GM18517 (cell line): Measurements from ENCODE around the gene P2RX1.
A peak's percentile ranks its signal among the peaks of the same experiment; 100 is the strongest.

Experiments
- ATAC-seq: cut with Tn5 transposase; IDR thresholded peaks from one replicate; pipeline ENCODE4 v1.9.1; 2021; ENCODE audit warnings: mild to moderate bottlenecking, moderate library complexity; ENCODE audit not compliant: unreplicated experiment

The P2RX1 gene

DNA sequence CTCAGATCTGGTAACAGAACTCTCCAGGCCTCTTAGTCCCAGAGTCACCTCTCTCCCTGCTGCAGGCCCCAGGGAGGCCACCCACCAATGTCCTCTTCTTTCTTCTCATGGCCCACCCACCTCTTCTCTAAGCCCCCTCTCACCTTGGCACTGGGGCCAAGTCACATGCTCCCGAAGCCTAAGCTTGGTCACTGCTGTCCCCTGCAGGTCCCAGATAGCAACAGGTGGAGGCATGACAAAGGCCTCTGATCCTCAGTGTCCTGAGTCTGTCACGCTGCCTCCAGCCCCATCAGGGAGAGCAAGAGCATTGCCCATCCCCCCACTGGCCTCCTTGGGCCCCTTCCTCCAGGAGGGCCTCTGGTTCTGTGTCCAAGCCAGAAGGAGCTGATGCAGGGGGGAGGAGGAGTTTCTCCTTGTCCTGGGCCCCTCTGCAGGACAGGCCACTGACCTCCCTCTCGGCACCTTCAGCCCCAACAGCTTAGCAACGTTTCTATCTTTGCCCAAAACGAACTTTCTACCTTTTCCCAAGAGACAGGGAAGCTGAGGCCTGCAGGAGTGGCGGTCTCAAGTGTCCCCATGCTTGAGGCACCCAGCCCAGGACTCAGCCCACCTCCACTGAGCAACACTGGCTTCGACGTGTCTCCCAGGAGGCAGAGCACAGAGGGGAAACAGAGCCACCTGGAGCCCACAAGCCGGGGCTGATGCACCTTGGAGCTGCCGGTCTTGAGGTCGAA lies 8.6 kb downstream of the P2RX1 start:
- ATAC-seq, result no peak

DNA sequence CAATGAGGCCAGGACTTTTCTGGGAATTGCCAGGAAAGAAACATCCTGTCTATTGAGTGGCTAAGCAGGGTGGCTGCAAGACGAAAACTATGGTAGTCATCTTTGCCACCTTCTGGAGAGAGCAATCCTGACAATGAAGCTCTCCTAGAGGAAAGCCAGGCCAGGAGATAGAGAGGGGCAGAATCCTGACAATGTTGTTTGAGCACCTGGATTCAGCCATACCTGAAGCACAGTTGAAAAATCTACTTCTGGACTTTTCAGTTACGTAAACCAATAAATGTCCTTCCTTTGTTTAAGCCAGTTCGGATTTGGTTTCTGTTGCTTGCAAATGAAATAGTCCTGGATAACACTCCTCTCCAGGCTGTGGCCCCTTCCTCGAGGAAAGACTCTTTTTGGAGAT lies 9.4 kb downstream of the P2RX1 start:
- no peak for ATAC-seq

DNA sequence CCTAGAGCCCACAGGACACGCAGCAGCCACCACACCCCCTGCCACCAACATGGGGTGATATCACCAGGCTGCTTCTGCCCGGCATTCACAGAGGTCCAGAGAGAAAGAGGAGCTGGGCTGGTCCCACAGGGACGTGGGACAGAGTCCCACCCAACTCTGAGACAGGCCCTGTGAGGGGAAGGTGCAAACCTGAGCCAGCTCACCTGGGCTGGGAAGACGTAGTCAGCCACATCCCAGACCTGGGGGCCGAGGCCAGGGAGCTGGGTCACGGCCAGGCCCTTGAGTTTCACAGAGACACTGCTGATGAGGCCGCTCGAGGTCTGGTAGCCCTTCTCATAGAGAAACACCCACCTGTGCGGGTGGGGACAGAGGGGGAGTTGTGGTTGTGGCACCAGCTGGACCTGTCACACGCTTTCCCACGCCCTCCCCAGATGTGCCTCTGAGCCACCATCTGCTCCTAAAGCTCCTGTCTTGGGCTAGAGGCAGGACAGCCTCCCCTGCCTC lies 11.2 kb downstream of the P2RX1 start:
- no peak for ATAC-seq

DNA sequence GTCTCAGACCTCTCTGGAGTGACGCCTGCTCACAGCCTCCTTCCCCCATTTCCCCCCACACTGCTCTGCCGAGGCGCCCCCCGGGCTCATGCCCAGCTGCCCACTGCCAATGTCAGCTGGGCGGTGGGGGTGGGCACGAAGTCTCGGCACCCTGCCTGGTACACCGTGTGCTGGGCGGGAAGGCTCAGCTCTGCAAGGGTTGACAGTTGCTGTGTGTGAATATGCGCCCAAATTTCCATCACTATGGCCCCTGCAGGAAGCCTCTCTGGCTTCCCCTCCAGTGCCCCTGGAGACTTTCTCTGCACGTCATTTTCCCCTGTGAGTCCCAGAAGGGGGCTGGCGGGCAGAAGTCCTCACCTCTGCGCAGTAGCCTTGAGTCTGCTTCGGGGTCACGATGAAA lies 11.8 kb downstream of the P2RX1 start:
- no peak for ATAC-seq

DNA sequence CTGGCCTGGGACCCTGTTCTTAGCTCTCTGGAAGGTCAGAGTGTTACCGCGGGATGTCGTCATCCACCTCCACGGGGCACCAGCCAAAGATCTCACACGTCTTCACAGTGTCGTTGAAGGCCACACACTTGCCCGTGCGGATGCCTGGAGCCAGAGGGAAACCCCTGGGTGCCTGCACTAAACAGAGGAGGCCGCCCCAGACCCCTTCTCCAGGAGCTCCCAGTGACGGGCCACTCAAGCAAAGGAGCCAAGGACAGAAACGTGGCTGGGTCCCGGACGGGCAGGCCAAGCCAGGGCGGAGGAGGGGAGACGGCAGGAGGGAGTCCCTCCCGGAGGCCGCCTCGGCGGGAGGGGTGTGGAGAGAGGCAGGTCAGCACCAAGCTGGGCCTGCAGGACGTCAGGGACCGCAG lies 12.4 kb downstream of the P2RX1 start:
- ATAC-seq, result no peak

DNA sequence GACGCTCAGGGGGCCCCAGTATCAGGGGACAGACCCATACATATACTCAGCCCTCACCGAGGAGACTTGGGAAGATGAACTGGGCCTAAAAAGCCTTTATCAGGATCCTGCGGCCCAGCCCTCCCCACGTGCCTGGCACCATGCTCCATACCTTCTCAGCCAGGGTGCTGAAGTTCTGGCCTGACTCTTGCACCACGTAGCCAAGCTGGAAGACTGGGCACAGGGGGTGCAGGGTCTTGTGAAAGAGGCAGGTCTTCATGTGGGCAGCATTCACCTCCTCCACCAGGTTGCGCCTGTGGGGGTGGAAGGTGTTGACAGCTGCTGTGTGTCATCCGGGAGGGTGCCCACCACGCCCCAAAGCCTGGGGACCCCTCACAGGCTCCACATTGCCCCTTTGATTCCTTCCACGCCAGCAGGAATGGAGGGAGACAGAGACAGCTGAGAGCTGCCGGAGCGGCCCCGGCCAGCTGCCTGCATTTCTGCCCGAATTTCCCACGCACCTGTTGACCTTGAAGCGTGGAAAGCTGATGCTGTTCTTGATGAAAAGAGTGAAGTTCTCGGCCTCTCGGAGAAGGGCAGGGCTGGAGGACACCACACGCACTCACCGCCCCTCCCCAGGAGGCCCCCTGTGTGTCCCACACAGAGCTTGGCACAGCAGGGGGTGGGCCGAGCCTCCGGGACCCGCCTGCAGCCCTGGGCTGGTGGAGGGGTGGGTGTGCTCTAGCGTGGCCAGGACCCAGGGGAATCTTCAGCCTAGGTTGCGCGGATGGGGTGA lies 13.0 kb downstream of the P2RX1 start:
- ATAC-seq, result no peak

DNA sequence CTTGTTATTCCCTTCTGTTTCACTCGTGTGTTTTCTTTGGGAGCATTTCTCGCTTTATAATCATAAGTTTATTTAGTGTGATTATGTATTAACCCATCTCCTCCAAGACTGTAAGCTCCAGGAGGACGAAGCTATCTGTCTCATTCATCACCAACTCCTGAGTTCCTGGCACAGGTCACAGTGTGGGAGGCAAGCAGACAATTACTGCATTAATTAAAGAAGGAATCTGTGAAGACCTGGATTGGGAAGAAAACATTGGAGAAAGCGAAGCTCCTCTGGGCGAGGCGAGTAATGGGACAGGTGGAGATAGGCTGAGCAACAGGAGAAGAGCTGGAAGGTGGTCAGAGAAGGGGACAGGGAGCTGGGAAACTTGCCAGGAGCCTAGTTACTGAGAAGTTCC lies 15.6 kb downstream of the P2RX1 start:
- no peak for ATAC-seq

DNA sequence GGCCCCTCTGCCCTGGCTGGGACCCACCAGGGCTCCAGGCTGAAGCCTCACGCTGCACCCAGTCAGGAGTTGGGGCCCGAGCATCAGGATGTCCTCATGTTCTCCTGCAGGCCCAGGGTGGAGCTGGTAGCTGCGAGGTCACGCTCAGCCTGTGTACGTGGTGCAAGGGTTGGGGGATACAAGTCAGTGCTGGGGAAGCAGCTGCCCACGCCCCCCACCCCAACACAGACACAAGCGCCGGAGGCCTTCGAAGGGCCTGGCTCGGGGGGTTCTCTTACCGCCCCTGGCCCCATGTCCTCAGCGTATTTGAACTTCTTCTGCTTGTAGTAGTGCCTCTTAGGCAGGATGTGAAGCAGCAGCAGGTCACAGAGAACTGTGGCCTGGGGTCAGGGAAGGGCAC lies 18.5 kb downstream of the P2RX1 start:
- no peak for ATAC-seq

DNA sequence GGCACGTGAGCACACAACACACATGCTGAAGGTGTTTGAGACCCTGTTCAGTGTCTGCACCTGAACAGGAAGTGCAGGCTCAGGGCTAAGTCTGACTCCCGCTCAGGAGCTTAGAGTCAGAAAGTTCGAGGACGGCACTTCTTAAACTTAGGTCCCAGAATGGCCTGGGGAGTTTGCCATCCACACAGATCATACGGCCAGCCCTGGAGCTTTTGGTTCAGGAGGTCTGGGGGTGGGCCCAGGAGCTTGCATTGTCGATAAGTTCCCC lies 19.4 kb downstream of the P2RX1 start:
- ATAC-seq, result no peak

DNA sequence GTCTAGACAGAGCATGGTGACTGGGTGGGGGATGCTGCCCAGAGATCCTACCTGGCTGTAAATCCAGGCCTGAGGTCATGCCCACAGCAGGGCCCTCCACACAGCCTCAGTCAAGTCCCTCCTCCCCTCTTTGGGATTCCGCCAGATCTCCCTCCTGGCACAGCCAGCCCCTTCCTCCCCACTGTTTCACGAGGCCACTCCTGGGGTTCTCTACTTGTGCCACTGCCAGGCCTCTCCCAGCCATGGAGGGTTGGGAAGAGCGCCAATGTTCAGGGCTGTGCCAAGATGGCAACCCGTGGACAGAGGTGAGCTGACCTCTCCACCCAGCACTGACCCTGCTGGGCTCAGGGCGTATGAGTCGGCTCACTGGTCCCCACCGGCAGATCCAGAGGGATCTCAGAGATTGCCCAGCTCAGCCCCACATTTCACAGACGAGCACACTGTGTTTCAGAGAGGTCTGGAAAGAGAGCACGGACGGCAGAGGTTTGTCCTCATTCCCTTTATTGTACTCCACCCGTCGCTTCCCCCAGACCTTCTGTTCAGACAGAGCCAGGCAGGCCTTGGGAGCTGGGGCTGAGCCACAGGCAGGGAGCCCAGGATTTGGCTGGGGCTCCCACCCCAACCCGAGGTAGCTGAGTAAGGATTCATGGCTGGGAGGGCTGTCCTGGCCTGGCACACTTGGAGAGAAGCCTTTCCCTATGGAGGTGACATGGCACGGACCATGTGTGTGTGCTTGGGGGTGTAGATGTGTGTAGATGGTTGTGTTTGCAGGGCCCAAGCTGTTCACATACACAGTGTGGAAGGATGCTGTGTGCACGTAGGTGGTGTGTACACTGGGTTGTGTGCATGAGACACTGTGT lies 19.9 kb downstream of the P2RX1 start:
- no peak for ATAC-seq

DNA sequence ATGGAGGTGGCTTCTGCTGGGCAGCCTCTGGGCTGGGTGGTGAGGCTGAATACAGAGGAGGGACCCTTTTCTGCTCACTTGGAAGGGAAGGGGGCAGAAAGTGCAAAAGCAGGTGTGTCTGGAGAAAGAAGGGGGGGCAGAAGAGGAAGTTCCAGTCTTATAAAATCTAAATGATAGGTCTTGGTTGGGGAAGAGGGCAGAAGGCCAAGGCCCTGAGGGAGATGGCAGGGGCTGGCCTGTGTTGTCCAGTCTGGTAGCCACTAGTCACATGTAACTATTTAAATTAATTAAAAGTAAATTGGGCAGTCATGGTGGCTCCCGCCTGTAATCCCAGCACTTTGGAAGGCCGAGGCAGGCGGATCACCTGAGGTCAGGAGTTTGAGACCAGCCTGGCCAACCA lies 20.9 kb downstream of the P2RX1 start:
- no peak for ATAC-seq

DNA sequence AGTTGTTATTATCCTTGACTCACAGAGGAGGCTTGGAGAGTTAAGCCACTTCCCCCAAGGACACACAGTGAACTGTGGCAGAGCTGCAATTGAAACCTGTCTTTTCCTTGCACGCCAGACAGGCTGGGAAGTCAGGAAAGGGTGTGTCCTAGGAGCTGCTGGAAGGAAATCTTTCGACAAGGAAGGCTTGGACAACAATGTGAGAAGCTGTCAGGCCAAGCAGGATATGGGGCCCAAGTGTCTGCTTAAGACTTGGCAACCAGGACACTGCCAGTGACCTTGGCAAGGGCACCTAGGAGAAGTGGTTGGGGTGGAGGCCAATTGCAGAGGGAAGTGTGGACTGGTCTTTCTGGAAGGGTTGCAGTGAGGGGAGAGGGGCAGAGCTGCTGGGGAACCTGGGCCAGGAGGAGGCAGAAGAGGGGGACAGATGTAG lies 21.3 kb downstream of the P2RX1 start:
- no peak for ATAC-seq

DNA sequence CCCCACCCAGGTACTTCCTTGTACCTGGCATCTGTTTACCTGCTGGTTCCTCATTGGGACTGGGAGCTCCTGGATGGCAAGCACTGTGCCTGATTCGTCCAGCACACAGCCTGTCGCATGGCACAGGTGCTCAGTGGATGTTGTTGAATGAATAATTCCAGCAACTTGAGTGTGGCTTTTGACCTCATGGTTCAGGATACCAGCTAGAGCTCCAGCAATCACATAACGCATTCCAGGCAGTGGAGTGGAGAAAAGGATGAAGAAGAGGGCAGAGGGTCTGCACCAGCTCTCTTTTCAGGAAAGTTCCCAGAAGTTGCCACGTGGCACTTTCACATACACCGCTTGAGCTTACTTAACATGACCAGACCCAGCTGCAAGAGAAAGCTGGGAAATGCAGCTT lies 22.1 kb downstream of the P2RX1 start:
- ATAC-seq, result no peak

DNA sequence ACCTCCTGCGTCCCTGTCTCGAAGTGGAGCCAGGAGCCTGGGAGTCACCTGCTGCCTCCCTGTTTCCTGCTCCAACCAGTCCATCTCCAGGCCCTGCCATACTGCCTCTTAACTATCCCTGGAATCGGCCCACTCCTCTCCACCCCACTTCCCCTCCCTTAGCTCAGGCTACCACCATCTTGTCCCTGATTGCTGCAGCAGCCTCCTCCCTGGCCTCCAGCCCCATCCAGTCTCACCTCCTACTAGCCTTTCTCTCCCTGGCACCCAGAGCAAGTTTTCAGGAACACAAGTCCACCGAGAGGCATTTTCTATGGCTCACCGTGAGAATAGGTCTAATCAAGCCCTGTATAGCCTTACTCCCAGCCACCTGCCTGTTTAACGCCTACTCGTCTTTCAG lies 22.5 kb downstream of the P2RX1 start:
- ATAC-seq, result no peak

DNA sequence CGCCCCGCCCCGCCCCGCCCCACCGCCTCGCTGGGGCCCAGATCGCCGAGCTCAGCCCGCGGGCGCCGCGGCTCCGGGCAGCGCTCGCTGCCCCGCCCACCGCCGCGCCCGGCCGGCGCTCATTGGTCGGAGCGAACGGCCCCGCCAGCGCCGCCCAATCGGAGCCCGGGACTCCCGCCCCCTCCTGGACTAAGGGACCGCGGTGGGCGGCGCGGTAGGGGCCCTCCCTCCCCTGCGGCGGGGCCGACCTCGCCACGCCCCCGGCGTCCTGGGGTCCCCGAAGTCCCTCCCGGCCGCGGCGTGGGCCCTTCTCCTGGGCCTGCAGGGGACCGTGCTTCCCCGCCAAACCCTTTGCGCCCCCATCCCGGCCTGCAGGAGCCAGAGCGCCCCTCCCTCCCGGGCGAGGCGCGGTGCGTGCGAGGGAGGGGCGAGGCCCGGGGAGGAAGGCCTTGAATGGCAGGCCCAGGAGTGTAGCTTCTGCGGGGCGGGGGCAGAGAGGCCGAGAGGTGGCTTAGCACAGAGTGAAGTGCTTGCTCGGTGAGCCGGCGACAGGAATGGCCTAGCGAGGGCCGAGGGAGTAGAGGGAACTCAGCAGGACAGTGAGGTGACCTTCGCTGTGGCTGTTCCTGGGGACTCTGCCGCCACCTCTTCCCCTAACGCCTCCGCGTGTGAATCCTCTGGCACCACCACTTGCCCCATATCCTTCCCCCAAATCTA lies 23.1 kb downstream of the P2RX1 start, which contains the start of gene CAMKK1:
CAMKK1 (minus strand) TSS at position 51 of the 717 bp plus-strand sequence. CDS start 7,366 bp downstream, outside the sequence.
- ATAC-seq, result peak; percentile 64

DNA sequence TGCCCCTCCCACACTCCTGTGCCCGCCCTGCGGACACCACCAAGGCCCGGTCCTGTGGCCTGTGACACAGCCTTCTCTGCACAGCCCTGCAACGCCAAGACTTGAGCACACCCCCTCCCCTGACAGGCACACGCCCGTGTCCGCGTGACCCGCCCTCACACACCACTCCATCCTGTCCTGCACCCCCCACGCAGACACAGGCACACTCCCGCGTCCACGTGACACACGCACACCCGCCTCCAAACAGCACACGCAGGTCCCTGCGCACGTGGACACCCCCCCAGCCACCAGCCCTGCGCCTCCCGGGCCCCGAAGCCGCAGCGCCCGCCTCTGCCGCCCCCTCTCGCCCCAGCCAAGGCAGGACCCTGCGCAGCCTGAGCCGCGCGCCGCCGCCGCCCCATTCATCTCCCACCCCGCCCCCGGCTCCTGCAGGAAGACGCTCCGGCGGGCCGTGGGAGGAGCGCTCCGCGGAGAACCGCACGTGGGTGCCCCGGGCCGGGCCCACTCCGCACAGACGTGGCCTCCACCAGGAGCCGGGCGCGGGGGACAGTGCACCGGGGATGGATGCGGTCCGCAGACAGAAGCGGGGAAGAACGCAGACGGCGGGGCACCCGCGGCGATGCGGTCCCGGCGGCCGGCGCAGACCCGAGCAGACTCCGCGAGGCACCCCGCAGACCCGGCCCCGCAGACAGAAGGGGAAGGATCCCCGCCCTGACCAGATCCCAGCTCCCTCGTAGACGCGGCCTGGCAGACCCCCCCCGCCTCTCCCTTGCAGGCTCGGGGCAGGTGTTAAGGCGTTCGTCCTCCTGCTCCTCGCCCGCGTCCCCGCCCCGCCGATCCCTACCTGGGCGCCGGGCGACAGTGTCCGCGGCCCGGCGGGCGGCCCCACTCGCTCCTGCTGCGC lies 23.9 kb downstream of the P2RX1 start:
- peak; percentile 21 for ATAC-seq

DNA sequence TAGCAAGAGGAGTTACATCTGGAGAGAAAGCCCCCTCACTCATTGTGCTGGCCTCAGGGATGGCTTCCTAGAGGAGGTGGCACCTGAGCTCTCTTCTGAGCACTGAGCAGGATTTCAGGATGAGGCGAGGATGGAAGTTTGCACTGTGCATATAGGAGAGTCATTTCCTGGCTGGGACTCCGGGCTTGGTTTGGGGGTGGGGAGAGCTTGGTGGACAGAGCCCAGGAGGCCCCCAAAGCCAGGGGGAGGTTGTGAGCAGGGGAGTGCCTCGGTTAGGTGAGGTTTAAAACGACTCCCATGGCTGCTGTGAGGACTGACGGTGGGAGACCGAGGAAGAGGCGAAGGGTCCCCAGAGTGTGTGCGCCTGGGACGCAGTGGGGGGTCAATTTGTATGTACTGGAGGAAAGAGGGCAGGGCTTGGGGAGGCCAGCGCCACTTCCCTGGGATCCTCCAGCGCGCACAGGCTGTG lies 24.6 kb downstream of the P2RX1 start:
- ATAC-seq, result no peak

DNA sequence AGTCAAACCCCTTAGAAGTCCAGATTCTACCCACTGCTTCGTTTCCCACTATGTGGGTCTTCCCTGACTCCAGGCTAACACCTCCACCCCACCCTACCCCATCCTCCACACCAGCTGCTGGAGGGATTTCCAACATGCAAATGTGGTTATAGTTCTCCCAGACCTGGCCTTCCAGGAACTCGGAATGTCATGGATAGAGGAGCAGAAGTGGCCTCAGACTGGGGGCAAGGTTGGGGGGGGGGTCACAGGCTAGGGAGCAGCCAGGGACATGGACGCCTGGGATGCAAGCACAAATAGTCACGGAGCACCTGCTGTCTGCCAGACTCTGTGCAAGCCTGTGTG lies 25.4 kb downstream of the P2RX1 start:
- no peak for ATAC-seq

DNA sequence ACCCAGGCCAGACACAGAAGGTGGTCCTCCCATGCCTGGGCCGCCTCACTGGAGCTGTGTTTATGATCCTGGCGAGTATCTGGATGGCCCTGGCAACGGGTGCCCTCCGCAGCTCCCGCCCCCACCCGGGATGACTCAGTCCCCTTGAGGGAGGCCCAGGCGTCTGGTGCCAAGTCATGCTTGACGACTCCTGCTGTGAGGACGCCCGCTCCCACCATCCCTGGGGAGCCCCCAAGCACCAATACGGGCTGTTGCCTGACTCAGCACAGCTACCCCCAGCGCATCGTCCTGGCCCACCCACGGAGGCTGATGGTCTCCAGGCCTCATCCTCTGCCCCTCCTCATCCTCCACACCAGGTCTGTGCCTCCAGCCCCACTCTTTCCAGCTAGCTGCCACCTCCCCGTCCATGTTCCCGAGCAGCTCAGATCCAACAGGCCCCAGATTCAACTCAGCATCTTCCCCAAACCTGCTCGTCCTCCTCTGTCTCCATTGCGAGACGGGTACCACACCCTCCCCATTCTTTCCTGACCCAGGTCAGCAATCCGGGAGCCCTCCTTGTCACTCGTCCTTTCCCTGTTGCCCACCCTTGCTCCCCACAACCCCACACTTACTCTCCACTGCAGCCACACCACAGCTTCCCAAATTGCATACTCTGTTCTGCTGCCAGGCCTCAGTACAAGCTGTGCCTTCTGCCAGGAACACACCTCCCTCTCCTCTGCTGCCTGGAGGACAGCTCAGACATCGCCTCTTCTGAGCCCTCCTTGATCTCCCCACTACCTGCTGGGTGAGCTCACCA lies 26.0 kb downstream of the P2RX1 start:
- no peak for ATAC-seq
